ENCODE measurements around the gene RHBDL1. TPM values are rescaled to one million over a fixed set of nuclear protein-coding genes. Genes with fewer than 3 reads are reported as not detected.

The RHBDL1 gene
- polyA plus RNA-seq, 3 donors, result 0.84 to 2.5 (median 2.3) TPM

GRCh38 chr16:694187-694862, 18.9 kb downstream of the RHBDL1 start:
- no peak for DNase-seq (ENCODE audit: extremely low read depth in 1 of 11, low read depth in 9 of 11, low spot score in 4 of 11)

- DNase-seq (ENCODE audit: extremely low read depth in 1 of 11, low read depth in 9 of 11, low spot score in 4 of 11), result no peak
Measured at GRCh38 chr16:694863-695354, 19.4 kb downstream of the RHBDL1 start.

- DNase-seq (ENCODE audit: extremely low read depth in 1 of 11, low read depth in 9 of 11, low spot score in 4 of 11), result peak in 1 of 11 donors; percentile 53
Measured at GRCh38 chr16:695355-696089, 20.1 kb downstream of the RHBDL1 start.

GRCh38 chr16:698911-699671, 23.6 kb downstream of the RHBDL1 start:
- no peak for DNase-seq (ENCODE audit: extremely low read depth in 1 of 11, low read depth in 9 of 11, low spot score in 4 of 11)

- DNase-seq (ENCODE audit: extremely low read depth in 1 of 11, low read depth in 9 of 11, low spot score in 4 of 11), result no peak
Measured at GRCh38 chr16:700684-701584, 25.5 kb downstream of the RHBDL1 start.

- no peak for DNase-seq (ENCODE audit: extremely low read depth in 1 of 11, low read depth in 9 of 11, low spot score in 4 of 11)
Measured at GRCh38 chr16:702341-702740, 26.9 kb downstream of the RHBDL1 start.

GRCh38 chr16:703406-703805, 27.9 kb downstream of the RHBDL1 start:
- DNase-seq (ENCODE audit: extremely low read depth in 1 of 11, low read depth in 9 of 11, low spot score in 4 of 11), result no peak

- DNase-seq (ENCODE audit: extremely low read depth in 1 of 11, low read depth in 9 of 11, low spot score in 4 of 11), result no peak
Measured at GRCh38 chr16:704047-704446, 28.6 kb downstream of the RHBDL1 start.

- DNase-seq (ENCODE audit: extremely low read depth in 1 of 11, low read depth in 9 of 11, low spot score in 4 of 11), result no peak
Measured at GRCh38 chr16:704552-705380, 29.3 kb downstream of the RHBDL1 start.

- DNase-seq (ENCODE audit: extremely low read depth in 1 of 11, low read depth in 9 of 11, low spot score in 4 of 11), result no peak
Measured at GRCh38 chr16:705431-706188, 30.1 kb downstream of the RHBDL1 start, which contains the start of gene FBXL16. TSS of gene FBXL16 (minus strand) at chr16:705801. CDS start at chr16:697405, 8,396 bp downstream.

GRCh38 chr16:706189-707061, 31.0 kb downstream of the RHBDL1 start:
- no peak for DNase-seq (ENCODE audit: extremely low read depth in 1 of 11, low read depth in 9 of 11, low spot score in 4 of 11)

- no peak for DNase-seq (ENCODE audit: extremely low read depth in 1 of 11, low read depth in 9 of 11, low spot score in 4 of 11)
Measured at GRCh38 chr16:707062-707538, 31.6 kb downstream of the RHBDL1 start.

GRCh38 chr16:708019-708418, 32.5 kb downstream of the RHBDL1 start:
- DNase-seq (ENCODE audit: extremely low read depth in 1 of 11, low read depth in 9 of 11, low spot score in 4 of 11), result no peak

GRCh38 chr16:708959-709358, 33.5 kb downstream of the RHBDL1 start:
- no peak for DNase-seq (ENCODE audit: extremely low read depth in 1 of 11, low read depth in 9 of 11, low spot score in 4 of 11)

- DNase-seq (ENCODE audit: extremely low read depth in 1 of 11, low read depth in 9 of 11, low spot score in 4 of 11), result peak in 1 of 11 donors; percentile 55
Measured at GRCh38 chr16:709566-710499, 34.4 kb downstream of the RHBDL1 start.
